Activated naive CD8-positive, alpha-beta T cell (primary cell): ENCODE measurements around the gene UBQLNL.

Experiments used
- H3K27ac Mint-ChIP-seq: one replicate; pipeline ENCODE4 v1.8.0; 2021; ENCODE audit warnings: mixed read lengths
- H3K27me3 Mint-ChIP-seq: one replicate; pipeline ENCODE4 v1.8.0; 2021; ENCODE audit warnings: mixed read lengths
- H3K36me3 Mint-ChIP-seq: one replicate; pipeline ENCODE4 v1.8.0; 2021; ENCODE audit warnings: mixed read lengths
- H3K4me1 Mint-ChIP-seq: one replicate; pipeline ENCODE4 v1.8.0; 2021; ENCODE audit warnings: low read depth, mixed read lengths
- H3K4me3 Mint-ChIP-seq: one replicate; pipeline ENCODE4 v1.8.0; 2021; ENCODE audit warnings: mild to moderate bottlenecking, mixed read lengths
- H3K9me3 Mint-ChIP-seq: one replicate; pipeline ENCODE4 v1.8.0; 2021; ENCODE audit warnings: low read depth, mixed read lengths

UBQLNL gene, protein sequence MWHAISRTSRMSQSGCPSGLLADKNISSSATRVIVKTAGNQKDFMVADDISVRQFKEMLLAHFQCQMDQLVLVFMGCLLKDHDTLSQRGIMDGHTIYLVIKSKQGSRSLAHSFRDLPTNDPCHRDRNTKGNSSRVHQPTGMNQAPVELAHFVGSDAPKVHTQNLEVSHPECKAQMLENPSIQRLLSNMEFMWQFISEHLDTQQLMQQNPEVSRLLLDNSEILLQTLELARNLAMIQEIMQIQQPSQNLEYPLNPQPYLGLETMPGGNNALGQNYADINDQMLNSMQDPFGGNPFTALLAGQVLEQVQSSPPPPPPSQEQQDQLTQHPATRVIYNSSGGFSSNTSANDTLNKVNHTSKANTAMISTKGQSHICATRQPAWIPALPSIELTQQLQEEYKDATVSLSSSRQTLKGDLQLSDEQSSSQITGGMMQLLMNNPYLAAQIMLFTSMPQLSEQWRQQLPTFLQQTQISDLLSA

DNA sequence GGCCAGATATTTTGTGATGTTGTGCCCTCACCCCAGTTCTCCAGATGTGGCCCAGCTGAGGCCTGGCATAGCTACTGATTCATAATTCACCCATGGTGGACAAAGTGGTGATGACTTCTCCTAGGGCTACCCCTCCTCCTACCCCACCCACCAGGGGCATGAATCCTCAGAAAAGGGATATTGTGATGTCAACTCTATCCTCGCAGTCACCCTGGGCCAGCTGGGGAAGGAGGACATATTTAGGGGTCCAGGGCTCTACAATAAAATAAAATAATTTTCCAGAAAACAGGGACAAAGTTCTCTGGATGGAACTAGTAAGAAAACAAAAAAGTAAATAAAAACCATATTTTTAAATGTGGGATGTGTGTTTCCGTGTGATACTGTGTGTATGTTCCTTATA is at the start of gene UBQLNL:
UBQLNL (minus strand) TSS at position 101 of the 400 bp plus-strand sequence. CDS start 258 bp downstream, outside the sequence.
- Mint-ChIP-seq H3K27me3 (no peaks in the 10 kb centered on the region), H3K27ac (no peak within 1 kb of the TSS), H3K4me3 (no peak within 1 kb of the TSS), H3K36me3 (peaks cover 3% of the 10 kb centered on the region), H3K9me3 (no peaks in the 10 kb centered on the region), H3K4me1 (no peaks in the 10 kb centered on the region)

- peaks cover 5% of the 10 kb centered on the region for H3K9me3 Mint-ChIP-seq
- H3K4me1 Mint-ChIP-seq, result peaks cover 6% of the 10 kb centered on the region
- H3K27ac Mint-ChIP-seq, result no peak overlapping the region
- peaks cover 4% of the 10 kb centered on the region for H3K36me3 Mint-ChIP-seq
- no peak overlapping the region for H3K4me3 Mint-ChIP-seq
- no peaks in the 10 kb centered on the region for H3K27me3 Mint-ChIP-seq
These were observed 47.9 kb upstream of the UBQLNL start for GRCh38 chr11:5564259-5565019.

DNA sequence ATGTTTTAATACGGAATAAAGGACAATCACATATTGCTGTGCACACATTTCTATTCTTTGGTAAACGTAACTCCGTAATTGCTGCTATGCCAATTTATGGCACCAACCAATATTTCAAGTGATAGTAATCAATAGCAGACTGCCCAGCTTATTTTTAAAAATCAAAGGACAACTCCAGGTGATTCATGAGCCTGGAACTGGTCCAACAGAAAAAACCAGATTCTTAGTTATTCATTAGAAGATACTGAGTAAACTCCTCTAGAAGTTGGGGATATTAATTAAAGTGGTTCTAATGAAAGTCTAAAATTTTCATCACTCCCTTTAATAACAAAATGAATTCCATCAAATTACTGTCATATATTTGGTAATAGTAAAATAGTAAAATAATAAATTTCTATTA is 41.3 kb upstream of the UBQLNL start:
- no peak overlapping the region for H3K27ac Mint-ChIP-seq
- no peak overlapping the region for H3K4me3 Mint-ChIP-seq
- H3K9me3 Mint-ChIP-seq, result no peaks in the 10 kb centered on the region
- H3K27me3 Mint-ChIP-seq, result peaks cover 5% of the 10 kb centered on the region
- H3K4me1 Mint-ChIP-seq, result no peaks in the 10 kb centered on the region
- no peaks in the 10 kb centered on the region for H3K36me3 Mint-ChIP-seq

DNA sequence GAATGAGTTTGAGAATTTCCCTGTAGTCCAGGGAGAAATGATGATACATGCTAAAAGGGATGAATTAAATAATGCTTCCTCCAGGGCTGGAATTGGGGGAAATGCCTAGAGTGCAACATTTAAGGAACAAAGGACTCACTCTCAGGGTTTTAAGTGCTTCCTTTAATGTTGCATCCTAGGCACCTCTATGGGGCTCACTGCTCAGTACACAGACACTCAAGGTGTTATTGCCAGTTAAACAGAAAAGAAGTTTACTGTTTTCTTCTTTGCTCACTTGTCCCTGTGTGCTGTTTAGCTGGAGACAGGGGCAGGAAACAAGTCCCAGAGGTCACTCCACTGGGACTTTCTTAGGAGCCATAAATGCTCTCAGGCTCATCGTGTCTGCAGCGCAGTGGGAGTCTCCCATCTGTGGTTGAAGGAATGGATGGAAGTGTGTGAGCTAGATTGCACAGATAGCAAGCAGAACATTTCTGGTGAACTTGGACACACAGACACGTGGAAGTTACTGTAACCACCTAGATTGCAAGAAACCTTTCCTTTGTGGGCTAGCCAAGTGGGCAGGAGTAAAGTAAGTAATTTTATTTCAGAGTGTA is 40.2 kb upstream of the UBQLNL start:
- Mint-ChIP-seq H3K4me3 (no peak overlapping the region), H3K27me3 (peaks cover 5% of the 10 kb centered on the region), H3K9me3 (no peaks in the 10 kb centered on the region)

GRCh38 chr11:5553343-5553742 is 36.8 kb upstream of the UBQLNL start:
- H3K36me3 Mint-ChIP-seq, result peaks cover 7% of the 10 kb centered on the region
- no peak overlapping the region for H3K27ac Mint-ChIP-seq
- H3K27me3 Mint-ChIP-seq, result peaks cover 4% of the 10 kb centered on the region
- no peaks in the 10 kb centered on the region for H3K4me1 Mint-ChIP-seq
- H3K4me3 Mint-ChIP-seq, result no peak overlapping the region
- H3K9me3 Mint-ChIP-seq, result no peaks in the 10 kb centered on the region

More for the DNA sequence above, 40.2 kb upstream of the UBQLNL start:
- H3K27ac Mint-ChIP-seq, result no peak overlapping the region
- H3K4me1 Mint-ChIP-seq, result no peaks in the 10 kb centered on the region
- peaks cover 4% of the 10 kb centered on the region for H3K36me3 Mint-ChIP-seq

GRCh38 chr11:5550440-5551095 is 34.1 kb upstream of the UBQLNL start:
- no peaks in the 10 kb centered on the region for H3K4me1 Mint-ChIP-seq
- H3K27ac Mint-ChIP-seq, result no peak overlapping the region
- peaks cover 7% of the 10 kb centered on the region for H3K36me3 Mint-ChIP-seq
- H3K27me3 Mint-ChIP-seq, result peaks cover 3% of the 10 kb centered on the region
- H3K4me3 Mint-ChIP-seq, result no peak overlapping the region
- H3K9me3 Mint-ChIP-seq, result no peaks in the 10 kb centered on the region

- no peak within 1 kb of the TSS for H3K27ac Mint-ChIP-seq
- H3K4me1 Mint-ChIP-seq, result no peaks in the 10 kb centered on the region
- no peaks in the 10 kb centered on the region for H3K9me3 Mint-ChIP-seq
- H3K4me3 Mint-ChIP-seq, result no peak within 1 kb of the TSS
- H3K27me3 Mint-ChIP-seq, result peaks cover 3% of the 10 kb centered on the region
- H3K36me3 Mint-ChIP-seq, result peaks cover 7% of the 10 kb centered on the region
These were observed 31.9 kb upstream of the UBQLNL start, which contains the start of gene OR52H1 for GRCh38 chr11:5548440-5548839. TSS of gene OR52H1 (minus strand) at chr11:5548540. CDS start at chr11:5545505, 3,035 bp downstream.

DNA sequence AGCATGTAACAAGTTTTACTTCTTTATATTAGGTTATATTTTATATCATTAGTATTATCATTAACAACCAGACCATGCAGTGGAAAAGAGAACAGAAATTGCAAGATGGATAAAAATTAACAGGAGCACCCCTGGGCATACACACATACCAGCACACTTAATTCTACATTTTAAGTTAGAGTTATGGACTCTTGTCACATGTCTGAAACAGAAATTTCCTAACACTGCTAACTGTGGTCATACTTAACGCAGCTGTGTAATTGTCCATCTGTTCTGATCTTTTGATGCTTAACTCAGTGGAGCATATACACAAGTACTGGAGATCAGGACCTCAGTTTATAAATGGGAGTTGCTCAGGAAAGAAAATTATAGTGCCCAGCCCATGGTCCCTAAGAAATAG is 31.5 kb upstream of the UBQLNL start:
- Mint-ChIP-seq H3K4me1 (no peaks in the 10 kb centered on the region), H3K27me3 (peaks cover 3% of the 10 kb centered on the region), H3K4me3 (no peak overlapping the region), H3K36me3 (peaks cover 7% of the 10 kb centered on the region), H3K27ac (no peak overlapping the region), H3K9me3 (no peaks in the 10 kb centered on the region)

- Mint-ChIP-seq H3K9me3 (no peaks in the 10 kb centered on the region), H3K36me3 (peaks cover under 1% of the 10 kb centered on the region), H3K4me3 (no peak overlapping the region), H3K4me1 (no peaks in the 10 kb centered on the region), H3K27ac (no peak overlapping the region), H3K27me3 (peaks cover under 1% of the 10 kb centered on the region)
These were observed 30.0 kb upstream of the UBQLNL start for GRCh38 chr11:5546457-5546856.

GRCh38 chr11:5541427-5541826 is 24.9 kb upstream of the UBQLNL start:
- no peaks in the 10 kb centered on the region for H3K27me3 Mint-ChIP-seq

GRCh38 chr11:5536482-5536881 is 20.0 kb upstream of the UBQLNL start:
- H3K4me1 Mint-ChIP-seq, result no peaks in the 10 kb centered on the region
- H3K27ac Mint-ChIP-seq, result no peak overlapping the region
- H3K27me3 Mint-ChIP-seq, result no peaks in the 10 kb centered on the region
- H3K4me3 Mint-ChIP-seq, result no peak overlapping the region
- H3K9me3 Mint-ChIP-seq, result peaks cover 7% of the 10 kb centered on the region
- peaks cover 2% of the 10 kb centered on the region for H3K36me3 Mint-ChIP-seq

More at GRCh38 chr11:5541427-5541826, 24.9 kb upstream of the UBQLNL start:
- Mint-ChIP-seq H3K36me3 (peaks cover 2% of the 10 kb centered on the region), H3K4me1 (no peaks in the 10 kb centered on the region), H3K9me3 (peaks cover 7% of the 10 kb centered on the region), H3K4me3 (no peak overlapping the region), H3K27ac (no peak overlapping the region)

DNA sequence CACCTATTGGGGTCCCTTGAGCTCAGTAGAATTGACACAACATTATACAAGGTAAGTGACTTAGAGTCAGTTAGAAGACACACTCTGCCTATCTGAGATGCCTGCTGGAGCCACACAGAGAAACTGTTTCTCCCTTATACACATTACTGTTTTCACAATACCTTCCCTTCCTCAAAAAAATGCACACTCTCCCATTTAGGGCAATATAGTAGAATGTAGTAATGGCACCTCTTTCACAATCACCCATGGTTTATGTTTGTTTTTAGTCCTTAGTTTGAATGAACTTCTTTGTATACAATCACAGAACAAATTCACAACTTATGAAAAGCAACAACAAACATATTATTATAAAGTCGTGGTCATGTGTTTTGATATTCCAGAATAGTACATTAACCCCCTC is 17.5 kb upstream of the UBQLNL start:
- Mint-ChIP-seq H3K27me3 (no peaks in the 10 kb centered on the region), H3K36me3 (no peaks in the 10 kb centered on the region), H3K4me3 (no peak overlapping the region), H3K27ac (no peak overlapping the region), H3K4me1 (no peaks in the 10 kb centered on the region), H3K9me3 (peaks cover 7% of the 10 kb centered on the region)

GRCh38 chr11:5531053-5531831 is 14.7 kb upstream of the UBQLNL start:
- H3K9me3 Mint-ChIP-seq, result no peaks in the 10 kb centered on the region
- H3K27me3 Mint-ChIP-seq, result peaks cover 1% of the 10 kb centered on the region
- no peak overlapping the region for H3K4me3 Mint-ChIP-seq
- no peaks in the 10 kb centered on the region for H3K36me3 Mint-ChIP-seq
- no peaks in the 10 kb centered on the region for H3K4me1 Mint-ChIP-seq
- H3K27ac Mint-ChIP-seq, result no peak overlapping the region

DNA sequence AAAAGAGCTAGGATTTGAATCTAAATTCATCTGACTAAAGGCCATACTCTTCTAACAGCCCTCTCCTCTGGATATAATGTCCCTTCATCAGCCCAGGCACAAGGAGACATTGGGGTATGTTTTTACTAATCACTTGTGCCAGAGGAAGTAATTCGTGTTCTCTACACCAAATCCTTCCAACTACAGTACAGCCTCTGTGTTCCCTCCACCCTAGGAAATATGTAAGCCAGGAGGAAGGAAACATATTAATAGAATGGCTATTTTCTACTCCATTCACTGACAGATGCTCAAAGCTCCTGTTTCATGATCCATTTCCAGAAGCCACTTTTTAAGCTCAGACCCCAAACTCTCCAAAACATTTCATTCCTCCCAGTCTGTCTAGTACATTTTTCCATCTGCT is 12.0 kb upstream of the UBQLNL start:
- no peak overlapping the region for H3K4me3 Mint-ChIP-seq
- H3K4me1 Mint-ChIP-seq, result no peaks in the 10 kb centered on the region
- no peak overlapping the region for H3K27ac Mint-ChIP-seq
- no peaks in the 10 kb centered on the region for H3K9me3 Mint-ChIP-seq
- H3K27me3 Mint-ChIP-seq, result peaks cover 1% of the 10 kb centered on the region
- no peaks in the 10 kb centered on the region for H3K36me3 Mint-ChIP-seq
